C4-2B (cell line): ENCODE results near the gene PIAS2.

Experiments
- H3K27ac ChIP-seq: fragments of 450-650 bp; 2 replicates; pipeline ENCODE4 v1.5.1; 2017
- ZFX ChIP-seq: fragments of 450-650 bp; IDR thresholded peaks from 2 replicates; pipeline ENCODE4 v1.6.1; 2017
- TF ChIP-seq, protein P1 (sequence below): fragments of 450-650 bp; conservative IDR thresholded peaks from 2 replicates; pipeline ENCODE4 v1.5.1; 2017; ENCODE audit warnings: mild to moderate bottlenecking

The PIAS2 gene

DNA sequence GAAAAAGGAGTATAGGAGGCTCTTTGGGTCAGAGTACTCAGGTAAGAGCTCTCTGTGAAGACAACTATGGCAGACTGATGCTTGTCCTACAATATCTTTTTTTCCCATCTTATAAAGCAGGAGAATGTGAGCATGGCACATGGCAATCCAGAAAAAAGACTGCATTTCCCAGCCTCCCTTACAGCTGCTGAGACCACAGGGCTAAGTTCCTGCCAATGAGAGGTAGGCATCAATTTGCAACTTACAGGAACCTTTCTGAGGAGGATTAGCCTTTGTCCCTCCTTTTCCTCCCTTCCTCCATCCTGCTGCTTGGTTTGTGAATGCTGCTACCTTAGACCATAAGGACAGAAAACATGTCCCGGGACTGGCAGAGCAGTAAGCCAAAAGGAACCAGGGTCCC, 122.7 kb downstream of the PIAS2 start:
- H3K27ac ChIP-seq: no peak overlapping the region
- TF ChIP-seq, protein P1, sequence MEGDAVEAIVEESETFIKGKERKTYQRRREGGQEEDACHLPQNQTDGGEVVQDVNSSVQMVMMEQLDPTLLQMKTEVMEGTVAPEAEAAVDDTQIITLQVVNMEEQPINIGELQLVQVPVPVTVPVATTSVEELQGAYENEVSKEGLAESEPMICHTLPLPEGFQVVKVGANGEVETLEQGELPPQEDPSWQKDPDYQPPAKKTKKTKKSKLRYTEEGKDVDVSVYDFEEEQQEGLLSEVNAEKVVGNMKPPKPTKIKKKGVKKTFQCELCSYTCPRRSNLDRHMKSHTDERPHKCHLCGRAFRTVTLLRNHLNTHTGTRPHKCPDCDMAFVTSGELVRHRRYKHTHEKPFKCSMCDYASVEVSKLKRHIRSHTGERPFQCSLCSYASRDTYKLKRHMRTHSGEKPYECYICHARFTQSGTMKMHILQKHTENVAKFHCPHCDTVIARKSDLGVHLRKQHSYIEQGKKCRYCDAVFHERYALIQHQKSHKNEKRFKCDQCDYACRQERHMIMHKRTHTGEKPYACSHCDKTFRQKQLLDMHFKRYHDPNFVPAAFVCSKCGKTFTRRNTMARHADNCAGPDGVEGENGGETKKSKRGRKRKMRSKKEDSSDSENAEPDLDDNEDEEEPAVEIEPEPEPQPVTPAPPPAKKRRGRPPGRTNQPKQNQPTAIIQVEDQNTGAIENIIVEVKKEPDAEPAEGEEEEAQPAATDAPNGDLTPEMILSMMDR: no peak
- TF ChIP-seq ZFX: no peak

DNA sequence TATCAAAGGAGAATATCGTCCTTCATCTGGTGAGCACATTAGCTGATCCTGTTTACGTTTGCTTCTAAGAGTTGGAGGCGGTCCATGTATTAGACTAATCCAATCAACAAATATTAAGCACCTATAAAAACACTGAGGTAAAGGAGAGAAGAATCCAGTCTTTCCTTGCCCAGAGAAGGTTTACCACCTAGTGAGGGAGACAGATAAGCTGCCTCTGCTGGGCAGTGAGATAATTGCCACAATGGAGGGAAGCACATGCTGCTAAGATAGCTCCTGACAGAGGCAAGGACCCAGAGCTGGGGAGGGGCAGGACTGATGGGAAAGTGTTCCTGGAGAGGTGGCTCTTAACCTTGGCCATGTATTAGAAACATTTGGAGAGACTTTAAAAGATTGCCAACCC, 123.7 kb downstream of the PIAS2 start:
- no peak overlapping the region for H3K27ac ChIP-seq
- TF ChIP-seq, protein P1: peak; percentile 52
- TF ChIP-seq ZFX: no peak

DNA sequence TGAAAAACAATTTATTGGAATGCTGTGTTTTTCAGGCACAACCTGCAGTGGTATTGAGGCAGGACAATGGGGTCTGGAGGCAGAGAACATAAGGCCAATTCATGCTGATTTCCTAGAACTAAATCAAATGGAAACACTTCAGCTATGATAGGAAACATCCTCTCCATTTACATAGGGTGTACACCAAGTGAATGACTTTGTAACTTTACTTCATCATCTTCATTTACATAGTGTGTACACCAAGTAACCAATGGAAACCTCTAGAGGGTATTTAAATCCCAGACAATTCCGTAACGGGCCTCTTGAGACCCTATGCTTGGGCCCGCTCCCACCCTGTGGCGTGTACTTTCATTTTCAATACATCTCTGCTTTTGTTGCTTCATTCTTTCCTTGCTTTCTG, 128.2 kb downstream of the PIAS2 start:
- no peak overlapping the region for H3K27ac ChIP-seq
- TF ChIP-seq ZFX: no peak
- TF ChIP-seq, protein P1: no peak

DNA sequence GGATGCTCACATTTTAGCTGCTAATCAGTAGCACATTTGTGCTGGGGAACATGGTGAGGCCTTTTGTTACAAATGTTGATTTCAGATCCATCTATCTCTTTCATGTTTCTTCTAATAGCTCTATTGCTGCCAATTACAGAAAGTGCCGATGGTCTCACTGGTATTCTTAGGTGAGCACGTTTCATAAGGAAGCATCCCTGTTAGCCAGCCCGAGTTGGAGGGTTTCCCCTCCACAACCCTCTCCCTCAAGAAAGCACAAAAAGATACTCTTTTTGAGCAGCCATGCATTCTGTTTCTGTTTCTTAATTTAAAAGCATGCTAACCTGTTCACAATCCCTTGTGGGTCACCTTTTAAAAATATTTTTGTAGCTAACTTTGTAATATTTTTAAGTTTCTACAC, 129.6 kb downstream of the PIAS2 start:
- TF ChIP-seq, protein P1: no peak
- no peak for TF ChIP-seq ZFX
- H3K27ac ChIP-seq: no peak overlapping the region

DNA sequence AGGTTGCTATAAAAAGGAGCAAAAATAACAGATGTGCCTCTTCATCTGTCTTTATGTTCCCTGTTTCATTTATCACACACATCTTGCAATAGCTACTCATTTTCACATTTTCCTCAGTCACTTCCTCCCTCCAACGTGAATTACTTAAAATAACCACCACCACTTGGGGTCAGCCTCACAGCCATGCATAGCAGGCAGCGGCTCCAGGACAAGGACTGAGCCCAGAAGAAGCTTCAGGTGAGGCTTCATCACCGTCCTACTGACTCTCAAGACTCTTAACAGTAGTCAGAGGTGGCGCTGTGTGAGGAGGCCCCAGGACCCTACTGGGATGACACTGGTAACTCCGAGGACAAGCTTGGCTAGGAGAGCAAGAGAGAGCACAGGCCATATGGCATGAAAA, 144.9 kb downstream of the PIAS2 start:
- TF ChIP-seq ZFX: no peak
- no peak overlapping the region for H3K27ac ChIP-seq

DNA sequence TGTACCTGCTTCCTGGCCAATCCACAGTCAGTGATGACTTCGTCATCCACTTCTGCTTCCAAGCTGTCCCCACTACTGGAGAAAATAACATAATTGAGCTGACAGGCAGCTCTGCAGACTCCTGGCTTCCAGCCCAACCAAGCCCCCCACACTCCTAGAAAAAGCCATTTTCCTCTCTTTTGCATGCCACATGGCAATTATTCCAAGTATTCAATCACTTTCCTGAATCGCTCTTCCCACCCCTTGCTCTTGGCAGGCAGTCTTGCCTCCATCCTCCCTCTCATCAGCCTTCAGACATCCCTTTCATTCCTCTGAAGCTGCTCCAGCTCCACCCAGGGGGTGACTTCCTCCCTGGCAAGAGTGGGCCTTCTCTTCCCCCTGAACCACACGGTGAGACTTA, 146.2 kb downstream of the PIAS2 start:
- TF ChIP-seq ZFX: no peak
- TF ChIP-seq, protein P1: no peak
- no peak overlapping the region for H3K27ac ChIP-seq

DNA sequence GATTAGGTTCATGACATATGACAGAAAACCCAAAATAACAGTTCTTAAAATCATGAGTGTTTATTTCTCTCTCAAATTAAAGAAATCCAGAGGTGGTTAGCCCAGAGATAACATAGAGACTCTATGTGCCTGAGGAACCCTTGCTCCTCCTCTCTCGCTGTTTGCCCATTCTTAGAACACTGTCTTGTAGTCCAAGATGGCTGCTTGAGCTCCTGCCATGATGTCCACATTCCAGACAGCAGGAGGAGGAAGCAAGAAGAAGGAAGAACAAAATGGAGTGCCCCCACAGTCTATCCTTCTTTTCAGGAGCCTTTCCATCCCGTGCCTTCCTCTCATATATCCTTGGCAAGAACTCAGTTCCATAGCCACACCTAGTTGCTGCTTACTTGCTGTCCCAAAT, 146.6 kb downstream of the PIAS2 start:
- no peak overlapping the region for H3K27ac ChIP-seq
- TF ChIP-seq ZFX: no peak
- TF ChIP-seq, protein P1: no peak

DNA sequence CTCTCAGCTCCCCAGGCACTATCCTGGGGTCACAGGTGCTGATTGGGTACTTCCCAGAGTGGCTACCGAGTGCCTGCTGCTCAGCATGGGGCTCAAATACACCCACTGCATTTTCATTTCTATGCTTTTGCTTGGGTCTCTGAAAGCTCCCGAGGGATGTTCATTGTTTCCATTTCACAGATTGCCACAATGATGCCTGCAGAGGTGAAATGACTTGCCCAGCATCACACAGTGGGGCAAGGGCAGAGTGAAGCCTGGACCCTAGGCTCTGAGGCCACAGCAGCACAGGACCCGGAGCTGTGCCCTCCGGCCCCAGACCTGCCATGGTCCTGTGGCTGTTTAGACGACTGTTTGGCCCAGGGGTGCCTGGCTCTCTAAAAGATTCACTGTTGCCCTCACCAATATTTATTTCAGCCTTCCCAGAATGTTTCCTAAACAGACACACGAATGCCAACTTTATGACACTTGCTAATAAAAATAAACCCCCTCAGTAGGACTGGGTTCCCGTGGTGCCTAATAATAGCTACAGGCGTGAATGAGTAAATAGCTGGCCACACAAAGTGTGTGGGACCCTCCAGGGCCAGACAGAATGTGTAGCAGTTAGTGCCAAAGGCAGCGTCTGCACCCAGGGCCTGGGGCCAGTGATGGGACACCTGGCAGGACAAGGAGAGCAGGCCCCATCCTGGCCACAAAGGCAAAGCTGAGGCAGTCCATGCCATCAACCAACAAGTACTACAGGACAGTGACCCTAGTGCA, 149.0 kb downstream of the PIAS2 start:
- TF ChIP-seq ZFX: no peak
- TF ChIP-seq, protein P1: no peak
- no peak overlapping the region for H3K27ac ChIP-seq
